ENCODE results near the gene CHST11.

DNA sequence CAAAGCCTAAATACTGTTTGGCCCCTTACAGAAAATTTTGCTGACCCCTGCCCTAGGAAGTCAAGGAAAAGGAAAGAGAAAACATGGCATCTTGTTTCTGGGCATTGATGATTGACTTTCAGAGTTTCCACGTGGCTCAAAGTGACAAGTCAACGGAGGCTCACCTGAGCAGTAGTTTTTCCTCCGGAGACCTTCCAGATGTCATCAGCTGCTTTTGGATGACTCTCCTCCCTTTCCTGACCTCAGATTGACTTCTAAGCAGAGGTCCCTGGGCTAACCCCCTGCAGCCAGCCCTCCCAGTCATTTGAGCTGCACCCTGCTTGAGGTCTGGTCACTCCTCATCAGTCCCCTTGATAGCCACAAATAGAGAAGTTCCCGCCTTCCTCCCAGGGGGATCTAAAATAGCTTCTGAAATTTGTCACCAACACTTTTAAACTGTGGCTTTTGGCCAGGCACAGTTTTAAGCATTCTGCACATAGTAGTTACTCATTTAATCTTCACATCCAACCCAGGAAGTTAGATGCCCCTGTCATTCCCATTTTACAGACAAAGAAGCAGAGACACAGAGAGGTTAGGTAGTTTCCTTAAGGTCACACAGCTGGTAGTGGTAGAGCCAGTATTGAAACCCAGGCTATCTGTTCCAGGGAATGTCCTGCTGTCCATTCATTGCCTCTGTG lies 143.4 kb downstream of the CHST11 start:
- TF ChIP-seq, protein P1, sequence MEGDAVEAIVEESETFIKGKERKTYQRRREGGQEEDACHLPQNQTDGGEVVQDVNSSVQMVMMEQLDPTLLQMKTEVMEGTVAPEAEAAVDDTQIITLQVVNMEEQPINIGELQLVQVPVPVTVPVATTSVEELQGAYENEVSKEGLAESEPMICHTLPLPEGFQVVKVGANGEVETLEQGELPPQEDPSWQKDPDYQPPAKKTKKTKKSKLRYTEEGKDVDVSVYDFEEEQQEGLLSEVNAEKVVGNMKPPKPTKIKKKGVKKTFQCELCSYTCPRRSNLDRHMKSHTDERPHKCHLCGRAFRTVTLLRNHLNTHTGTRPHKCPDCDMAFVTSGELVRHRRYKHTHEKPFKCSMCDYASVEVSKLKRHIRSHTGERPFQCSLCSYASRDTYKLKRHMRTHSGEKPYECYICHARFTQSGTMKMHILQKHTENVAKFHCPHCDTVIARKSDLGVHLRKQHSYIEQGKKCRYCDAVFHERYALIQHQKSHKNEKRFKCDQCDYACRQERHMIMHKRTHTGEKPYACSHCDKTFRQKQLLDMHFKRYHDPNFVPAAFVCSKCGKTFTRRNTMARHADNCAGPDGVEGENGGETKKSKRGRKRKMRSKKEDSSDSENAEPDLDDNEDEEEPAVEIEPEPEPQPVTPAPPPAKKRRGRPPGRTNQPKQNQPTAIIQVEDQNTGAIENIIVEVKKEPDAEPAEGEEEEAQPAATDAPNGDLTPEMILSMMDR (IDR thresholded peaks at IDR 0.05), result no peak
- TF ChIP-seq EZH2 (IDR thresholded peaks at IDR 0.05), result no peak
- TF ChIP-seq EZH2phosphoT487 (IDR thresholded peaks at IDR 0.05), result no peak

Measured in neural progenitor cell (in vitro differentiated cells).